Amniotic stem cell (primary cell): Measurements from ENCODE around the gene TGM2.

Experiments
- DNase-seq: peaks from one replicate; lab custom pipeline; 2025; lab: John Stamatoyannopoulos, UW

The TGM2 gene

GRCh38 chr20:38132156-38132909 lies 32.7 kb downstream of the TGM2 start:
- DNase-seq = no peak

- no peak for DNase-seq
Observed at GRCh38 chr20:38131588-38132121, 33.4 kb downstream of the TGM2 start.

- no peak for DNase-seq
Observed at GRCh38 chr20:38130687-38131587, 34.1 kb downstream of the TGM2 start.

GRCh38 chr20:38129893-38130609 lies 35.0 kb downstream of the TGM2 start:
- no peak for DNase-seq

GRCh38 chr20:38129248-38129865 lies 35.7 kb downstream of the TGM2 start:
- DNase-seq = no peak

- DNase-seq = no peak
Observed at GRCh38 chr20:38128691-38129090, 36.4 kb downstream of the TGM2 start.

GRCh38 chr20:38127920-38128528 lies 37.0 kb downstream of the TGM2 start:
- no peak for DNase-seq

- DNase-seq = peak; percentile 51
Observed at GRCh38 chr20:38126932-38127621, 38.0 kb downstream of the TGM2 start.

GRCh38 chr20:38126146-38126921 lies 38.7 kb downstream of the TGM2 start:
- DNase-seq = no peak

GRCh38 chr20:38125157-38126056 lies 39.7 kb downstream of the TGM2 start:
- DNase-seq = no peak

- peak; percentile 31 for DNase-seq
Observed at GRCh38 chr20:38123021-38123587, 42.0 kb downstream of the TGM2 start.

GRCh38 chr20:38121741-38122140 lies 43.3 kb downstream of the TGM2 start:
- DNase-seq = no peak

GRCh38 chr20:38120625-38120988 lies 44.5 kb downstream of the TGM2 start:
- DNase-seq = no peak

- DNase-seq = no peak
Observed at GRCh38 chr20:38119446-38119845, 45.6 kb downstream of the TGM2 start.

- peak; percentile 68 for DNase-seq
Observed at GRCh38 chr20:38117635-38118034, 47.4 kb downstream of the TGM2 start.

GRCh38 chr20:38117205-38117604 lies 47.9 kb downstream of the TGM2 start:
- DNase-seq = no peak

GRCh38 chr20:38116409-38117165 lies 48.5 kb downstream of the TGM2 start:
- DNase-seq = no peak

- no peak for DNase-seq
Observed at GRCh38 chr20:38115896-38116295, 49.2 kb downstream of the TGM2 start.
